ENCODE measurements around the gene CRTAC1. TPM values are rescaled to one million over a fixed set of nuclear protein-coding genes. Genes with fewer than 3 reads are reported as not detected.

Gene CRTAC1
- total RNA-seq, 1 donor from 2014 or later: 0.66 TPM

DNA sequence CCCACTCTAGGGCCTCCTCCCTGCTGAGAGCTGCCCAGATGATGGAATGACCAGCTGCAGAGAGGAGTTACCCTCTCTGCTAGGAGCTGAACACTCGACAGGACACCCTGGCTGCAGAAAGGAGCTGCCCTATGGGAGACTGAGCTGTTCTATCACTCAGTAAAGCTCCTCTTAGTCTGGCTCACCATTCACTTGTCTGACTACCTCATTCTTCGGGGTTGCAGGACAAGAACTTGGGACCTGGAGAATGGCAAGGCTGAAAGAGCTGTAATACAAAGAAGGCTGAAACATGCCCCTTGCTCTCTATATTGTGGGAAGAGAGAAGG lies 30.5 kb downstream of the CRTAC1 start:
- no peaks in the 10 kb centered on the region for H3K36me3 Mint-ChIP-seq (ENCODE audit: low read depth, unreplicated experiment)
- H3K9me3 Mint-ChIP-seq (ENCODE audit: unreplicated experiment): peaks cover 3% of the 10 kb centered on the region
- no peaks in the 10 kb centered on the region for H3K4me1 Mint-ChIP-seq (ENCODE audit: low read depth, unreplicated experiment)
- Histone ChIP-seq H3K4me3 (ENCODE audit: insufficient read depth, low read depth, low read length) (no peak overlapping the region), H2AFZ (ENCODE audit: low read depth, low read length) (no peak overlapping the region), H3K9me3 (ENCODE audit: insufficient read depth, low read depth, low read length) (no peaks in the 10 kb centered on the region), H3K79me2 (ENCODE audit: insufficient read depth, low read length) (no peaks in the 10 kb centered on the region), H3K27ac (ENCODE audit: low read depth, low read length) (no peak overlapping the region), H4K20me1 (ENCODE audit: insufficient read depth, low read length) (no peaks in the 10 kb centered on the region), H3K36me3 (ENCODE audit: insufficient read depth, low read length) (no peaks in the 10 kb centered on the region), H3K4me1 (ENCODE audit: insufficient read depth, low read length) (no peaks in the 10 kb centered on the region), H3K27me3 (ENCODE audit: insufficient read depth, low read length) (no peaks in the 10 kb centered on the region), H3K4me2 (ENCODE audit: low read length) (no peak overlapping the region), H3K9ac (ENCODE audit: low read length) (no peak overlapping the region)
- DNase-seq (ENCODE audit: low read depth) (no peak), FAIRE-seq (no peak)
- TF ChIP-seq EZH2 (IDR thresholded peaks at IDR 0.05; ENCODE audit: insufficient read depth, low read length): no peak
- TF ChIP-seq, protein P1, sequence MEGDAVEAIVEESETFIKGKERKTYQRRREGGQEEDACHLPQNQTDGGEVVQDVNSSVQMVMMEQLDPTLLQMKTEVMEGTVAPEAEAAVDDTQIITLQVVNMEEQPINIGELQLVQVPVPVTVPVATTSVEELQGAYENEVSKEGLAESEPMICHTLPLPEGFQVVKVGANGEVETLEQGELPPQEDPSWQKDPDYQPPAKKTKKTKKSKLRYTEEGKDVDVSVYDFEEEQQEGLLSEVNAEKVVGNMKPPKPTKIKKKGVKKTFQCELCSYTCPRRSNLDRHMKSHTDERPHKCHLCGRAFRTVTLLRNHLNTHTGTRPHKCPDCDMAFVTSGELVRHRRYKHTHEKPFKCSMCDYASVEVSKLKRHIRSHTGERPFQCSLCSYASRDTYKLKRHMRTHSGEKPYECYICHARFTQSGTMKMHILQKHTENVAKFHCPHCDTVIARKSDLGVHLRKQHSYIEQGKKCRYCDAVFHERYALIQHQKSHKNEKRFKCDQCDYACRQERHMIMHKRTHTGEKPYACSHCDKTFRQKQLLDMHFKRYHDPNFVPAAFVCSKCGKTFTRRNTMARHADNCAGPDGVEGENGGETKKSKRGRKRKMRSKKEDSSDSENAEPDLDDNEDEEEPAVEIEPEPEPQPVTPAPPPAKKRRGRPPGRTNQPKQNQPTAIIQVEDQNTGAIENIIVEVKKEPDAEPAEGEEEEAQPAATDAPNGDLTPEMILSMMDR (IDR thresholded peaks at IDR 0.05; ENCODE audit: insufficient read depth, low read depth, low read length): no peak
- H3K27me3 Mint-ChIP-seq (ENCODE audit: low read depth, unreplicated experiment): peaks cover 15% of the 10 kb centered on the region
- no peak overlapping the region for H3K4me3 Mint-ChIP-seq (ENCODE audit: unreplicated experiment)
- no peak overlapping the region for H3K27ac Mint-ChIP-seq (ENCODE audit: unreplicated experiment)

DNA sequence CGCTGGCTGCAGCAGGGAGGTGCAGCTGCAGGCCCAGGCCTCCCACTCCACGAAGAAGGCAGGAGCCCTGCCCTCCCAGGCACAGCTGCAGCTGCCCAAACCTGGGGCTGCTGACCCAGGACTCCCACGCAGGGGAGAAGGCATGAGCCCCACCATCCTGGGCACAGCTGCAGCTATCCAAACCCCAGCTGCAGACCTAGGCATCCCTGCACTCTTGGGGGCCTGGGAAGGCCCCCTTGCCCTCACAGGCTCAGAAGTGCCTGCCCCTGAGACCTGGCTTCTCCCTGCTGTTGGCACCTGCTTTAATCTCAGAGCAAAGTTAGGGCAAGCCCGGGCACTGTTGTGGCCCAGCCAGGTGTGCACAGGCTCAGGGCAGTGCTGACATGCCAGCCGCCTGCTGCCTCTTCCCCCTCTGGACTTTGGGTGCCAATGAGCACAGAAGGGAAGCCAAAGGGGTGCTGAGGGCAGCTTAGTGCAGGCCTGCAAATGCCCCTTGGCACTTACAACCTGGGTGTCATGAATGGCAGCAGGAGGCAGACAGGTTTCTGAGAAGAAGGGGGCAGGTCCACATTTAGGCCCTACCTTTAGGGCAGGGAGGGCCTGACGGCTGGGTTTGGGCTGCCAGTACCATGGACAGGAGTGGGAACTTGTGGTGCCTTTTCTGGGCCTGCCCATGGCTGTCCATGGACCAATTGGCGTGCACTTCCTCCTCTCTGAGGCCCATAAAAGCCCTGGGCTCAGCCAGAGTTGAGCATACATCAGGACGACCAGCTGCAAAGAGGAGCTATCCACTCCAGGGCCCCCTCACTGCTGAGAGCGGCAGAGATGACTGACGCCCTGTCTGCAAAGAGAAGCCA lies 31.1 kb downstream of the CRTAC1 start:
- H4K20me1 ChIP-seq (ENCODE audit: insufficient read depth, low read length): no peaks in the 10 kb centered on the region
- H3K27me3 ChIP-seq (ENCODE audit: insufficient read depth, low read length): no peaks in the 10 kb centered on the region
- TF ChIP-seq, protein P1 (IDR thresholded peaks at IDR 0.05; ENCODE audit: insufficient read depth, low read depth, low read length): no peak
- TF ChIP-seq EZH2 (IDR thresholded peaks at IDR 0.05; ENCODE audit: insufficient read depth, low read length): no peak
- FAIRE-seq (no peak), DNase-seq (ENCODE audit: low read depth) (no peak)
- no peak overlapping the region for H2AFZ ChIP-seq (ENCODE audit: low read depth, low read length)
- no peak overlapping the region for H3K27ac ChIP-seq (ENCODE audit: low read depth, low read length)
- H3K9ac ChIP-seq (ENCODE audit: low read length): no peak overlapping the region
- no peaks in the 10 kb centered on the region for H3K79me2 ChIP-seq (ENCODE audit: insufficient read depth, low read length)
- no peak overlapping the region for H3K4me2 ChIP-seq (ENCODE audit: low read length)
- no peaks in the 10 kb centered on the region for H3K36me3 ChIP-seq (ENCODE audit: insufficient read depth, low read length)
- H3K4me3 ChIP-seq (ENCODE audit: insufficient read depth, low read depth, low read length): no peak overlapping the region
- H3K27me3 Mint-ChIP-seq (ENCODE audit: low read depth, unreplicated experiment): peaks cover 21% of the 10 kb centered on the region
- H3K27ac Mint-ChIP-seq (ENCODE audit: unreplicated experiment): no peak overlapping the region
- H3K4me1 Mint-ChIP-seq (ENCODE audit: low read depth, unreplicated experiment): no peaks in the 10 kb centered on the region
- H3K9me3 Mint-ChIP-seq (ENCODE audit: unreplicated experiment): peaks cover 3% of the 10 kb centered on the region
- no peak overlapping the region for H3K4me3 Mint-ChIP-seq (ENCODE audit: unreplicated experiment)
- no peaks in the 10 kb centered on the region for H3K4me1 ChIP-seq (ENCODE audit: insufficient read depth, low read length)
- no peaks in the 10 kb centered on the region for H3K9me3 ChIP-seq (ENCODE audit: insufficient read depth, low read depth, low read length)
- no peaks in the 10 kb centered on the region for H3K36me3 Mint-ChIP-seq (ENCODE audit: low read depth, unreplicated experiment)

DNA sequence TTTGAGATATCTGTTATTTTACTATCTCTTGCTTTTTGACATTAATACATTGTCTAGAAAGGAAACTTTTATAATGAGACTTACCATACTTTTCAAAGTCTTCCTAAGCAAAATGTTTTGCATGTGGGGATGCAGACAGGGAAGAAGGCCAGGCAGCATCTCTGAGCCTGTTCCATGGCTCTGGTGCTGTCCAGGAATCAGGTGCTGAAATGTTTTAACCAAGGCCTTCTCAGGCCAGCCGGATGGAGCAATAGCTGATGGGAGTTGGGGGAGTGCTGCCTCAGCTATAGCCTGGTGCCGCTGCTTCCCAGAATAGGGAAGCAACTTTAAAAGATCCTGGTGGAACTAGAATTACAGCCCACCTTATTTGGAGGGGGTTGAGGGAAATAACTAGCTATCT lies 38.5 kb downstream of the CRTAC1 start:
- Histone ChIP-seq H3K27ac (ENCODE audit: low read depth, low read length) (no peak overlapping the region), H3K27me3 (ENCODE audit: insufficient read depth, low read length) (no peaks in the 10 kb centered on the region), H2AFZ (ENCODE audit: low read depth, low read length) (no peak overlapping the region), H3K36me3 (ENCODE audit: insufficient read depth, low read length) (no peaks in the 10 kb centered on the region), H3K4me2 (ENCODE audit: low read length) (no peak overlapping the region), H3K9ac (ENCODE audit: low read length) (no peak overlapping the region), H3K79me2 (ENCODE audit: insufficient read depth, low read length) (no peaks in the 10 kb centered on the region), H3K9me3 (ENCODE audit: insufficient read depth, low read depth, low read length) (no peaks in the 10 kb centered on the region), H3K4me3 (ENCODE audit: insufficient read depth, low read depth, low read length) (no peak overlapping the region), H4K20me1 (ENCODE audit: insufficient read depth, low read length) (no peaks in the 10 kb centered on the region), H3K4me1 (ENCODE audit: insufficient read depth, low read length) (no peaks in the 10 kb centered on the region)
- Mint-ChIP-seq H3K36me3 (ENCODE audit: low read depth, unreplicated experiment) (no peaks in the 10 kb centered on the region), H3K4me1 (ENCODE audit: low read depth, unreplicated experiment) (no peaks in the 10 kb centered on the region), H3K4me3 (ENCODE audit: unreplicated experiment) (no peak overlapping the region), H3K27me3 (ENCODE audit: low read depth, unreplicated experiment) (peaks cover 35% of the 10 kb centered on the region), H3K27ac (ENCODE audit: unreplicated experiment) (no peak overlapping the region), H3K9me3 (ENCODE audit: unreplicated experiment) (no peaks in the 10 kb centered on the region)
- peak; percentile 4 for DNase-seq (ENCODE audit: low read depth)
- TF ChIP-seq, protein P1 (IDR thresholded peaks at IDR 0.05; ENCODE audit: insufficient read depth, low read depth, low read length): no peak
- no peak for TF ChIP-seq EZH2 (IDR thresholded peaks at IDR 0.05; ENCODE audit: insufficient read depth, low read length)
- no peak for FAIRE-seq

All from astrocyte (in vitro differentiated cells and primary cell).